ENCODE results near the gene SAPCD2.

Gene SAPCD2

DNA sequence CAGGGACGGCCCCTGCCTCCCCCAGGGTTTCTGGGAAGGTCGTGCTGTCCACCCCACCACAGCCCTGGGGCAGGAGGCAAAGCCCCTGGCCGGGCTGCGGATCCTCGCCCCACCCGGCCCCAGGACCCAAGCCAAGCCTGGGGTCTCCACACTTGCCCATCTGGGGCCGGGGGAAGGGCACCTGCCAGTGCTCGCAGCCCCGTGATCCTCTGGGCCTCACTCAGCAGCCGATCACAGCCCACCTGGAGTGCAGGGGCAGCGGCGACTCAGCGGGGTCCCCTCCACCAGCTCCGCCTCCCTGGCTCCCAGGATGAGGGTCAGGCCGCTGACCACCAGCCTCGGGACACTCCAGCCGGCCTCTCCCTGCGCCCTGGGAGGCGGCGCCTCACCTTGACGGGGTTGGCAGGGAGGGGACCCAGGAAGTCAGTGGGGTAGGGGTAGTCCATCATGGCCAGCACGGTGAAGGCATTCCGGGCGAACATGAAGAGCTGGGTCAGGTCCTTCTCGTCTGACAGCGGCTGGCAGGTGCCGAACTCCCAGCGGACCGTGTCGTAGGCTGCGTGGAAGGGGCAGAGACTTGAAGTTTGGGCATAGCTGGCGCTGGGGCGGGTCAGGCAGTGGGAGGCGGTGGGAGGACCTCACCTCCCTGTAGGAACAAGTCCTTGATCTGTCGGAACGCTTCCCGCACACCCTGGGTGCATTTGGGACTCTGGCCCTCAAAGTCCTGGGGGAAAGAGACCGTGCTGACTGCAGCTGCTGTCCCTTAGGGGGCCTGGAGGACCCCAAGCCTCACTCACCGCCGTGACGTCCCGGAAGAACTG is 42.4 kb upstream of the SAPCD2 start:
- Histone ChIP-seq H3K27me3 (ENCODE audit: insufficient read depth, poor library complexity, severe bottlenecking) (no peaks in the 10 kb centered on the region), H3K36me3 (ENCODE audit: low read depth) (peaks cover 16% of the 10 kb centered on the region; the same call in 1 of the 2 replicates), H3K4me3 (ENCODE audit: severe bottlenecking) (no peak overlapping the region), H3K9me3 (ENCODE audit: severe bottlenecking) (no peaks in the 10 kb centered on the region), H3K4me1 (ENCODE audit: insufficient read depth, poor library complexity, severe bottlenecking) (no peaks in the 10 kb centered on the region), H3K27ac (ENCODE audit: poor library complexity, severe bottlenecking) (no peak overlapping the region)
- DNase-seq (ENCODE audit: low spot score): no peak
- no peak for ATAC-seq (ENCODE audit: low read depth)
- TF ChIP-seq, protein P1, sequence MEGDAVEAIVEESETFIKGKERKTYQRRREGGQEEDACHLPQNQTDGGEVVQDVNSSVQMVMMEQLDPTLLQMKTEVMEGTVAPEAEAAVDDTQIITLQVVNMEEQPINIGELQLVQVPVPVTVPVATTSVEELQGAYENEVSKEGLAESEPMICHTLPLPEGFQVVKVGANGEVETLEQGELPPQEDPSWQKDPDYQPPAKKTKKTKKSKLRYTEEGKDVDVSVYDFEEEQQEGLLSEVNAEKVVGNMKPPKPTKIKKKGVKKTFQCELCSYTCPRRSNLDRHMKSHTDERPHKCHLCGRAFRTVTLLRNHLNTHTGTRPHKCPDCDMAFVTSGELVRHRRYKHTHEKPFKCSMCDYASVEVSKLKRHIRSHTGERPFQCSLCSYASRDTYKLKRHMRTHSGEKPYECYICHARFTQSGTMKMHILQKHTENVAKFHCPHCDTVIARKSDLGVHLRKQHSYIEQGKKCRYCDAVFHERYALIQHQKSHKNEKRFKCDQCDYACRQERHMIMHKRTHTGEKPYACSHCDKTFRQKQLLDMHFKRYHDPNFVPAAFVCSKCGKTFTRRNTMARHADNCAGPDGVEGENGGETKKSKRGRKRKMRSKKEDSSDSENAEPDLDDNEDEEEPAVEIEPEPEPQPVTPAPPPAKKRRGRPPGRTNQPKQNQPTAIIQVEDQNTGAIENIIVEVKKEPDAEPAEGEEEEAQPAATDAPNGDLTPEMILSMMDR (IDR thresholded peaks at IDR 0.05; ENCODE audit: poor library complexity, severe bottlenecking): no peak

DNA sequence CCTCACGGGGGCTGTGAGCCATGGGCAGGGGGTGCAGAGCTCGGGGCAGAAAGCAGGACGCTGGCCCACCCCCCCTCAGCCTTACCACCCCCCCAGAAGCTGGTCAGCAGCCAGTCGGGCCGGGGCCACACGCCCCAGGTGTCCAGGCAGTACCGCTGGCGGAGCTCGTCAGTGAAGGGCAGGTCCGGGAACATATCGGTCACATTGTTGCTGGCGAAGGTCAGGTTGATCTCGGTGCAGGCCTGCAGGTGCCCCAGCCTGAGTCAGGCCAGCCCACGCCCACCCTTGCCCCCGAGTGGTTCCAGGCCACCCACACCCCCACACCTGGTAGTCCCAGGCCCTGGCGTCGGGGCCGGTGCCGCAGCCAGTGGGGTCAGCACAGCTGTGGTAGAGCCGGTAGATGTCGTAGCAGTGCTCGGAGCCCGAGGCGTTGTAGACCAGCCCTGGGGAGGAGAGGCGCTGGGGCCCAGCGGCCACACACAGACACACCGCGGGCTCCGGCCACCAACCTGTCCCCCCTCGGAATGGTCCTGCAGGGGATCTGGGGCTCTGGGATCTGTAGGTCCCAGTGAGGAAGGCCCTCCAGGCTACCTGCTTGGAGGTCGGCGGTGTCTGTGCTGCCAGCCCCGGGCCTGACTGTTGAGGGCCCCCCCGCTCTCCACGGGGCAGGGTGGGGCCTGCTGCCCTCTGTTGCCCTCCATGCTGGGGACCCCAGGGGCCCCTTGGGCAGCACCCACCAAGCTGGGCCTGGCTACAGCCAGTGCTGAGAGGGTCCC is 41.6 kb upstream of the SAPCD2 start:
- no peaks in the 10 kb centered on the region for H3K27me3 ChIP-seq (ENCODE audit: insufficient read depth, poor library complexity, severe bottlenecking)
- H3K27ac ChIP-seq (ENCODE audit: poor library complexity, severe bottlenecking): no peak overlapping the region
- no peak overlapping the region for H3K4me3 ChIP-seq (ENCODE audit: severe bottlenecking)
- H3K4me1 ChIP-seq (ENCODE audit: insufficient read depth, poor library complexity, severe bottlenecking): no peaks in the 10 kb centered on the region
- no peak for DNase-seq (ENCODE audit: low spot score)
- no peak for ATAC-seq (ENCODE audit: low read depth)
- TF ChIP-seq, protein P1 (IDR thresholded peaks at IDR 0.05; ENCODE audit: poor library complexity, severe bottlenecking): no peak
- H3K9me3 ChIP-seq (ENCODE audit: severe bottlenecking): no peaks in the 10 kb centered on the region
- H3K36me3 ChIP-seq (ENCODE audit: low read depth): peaks cover 22% of the 10 kb centered on the region; the same call in 1 of the 2 replicates

DNA sequence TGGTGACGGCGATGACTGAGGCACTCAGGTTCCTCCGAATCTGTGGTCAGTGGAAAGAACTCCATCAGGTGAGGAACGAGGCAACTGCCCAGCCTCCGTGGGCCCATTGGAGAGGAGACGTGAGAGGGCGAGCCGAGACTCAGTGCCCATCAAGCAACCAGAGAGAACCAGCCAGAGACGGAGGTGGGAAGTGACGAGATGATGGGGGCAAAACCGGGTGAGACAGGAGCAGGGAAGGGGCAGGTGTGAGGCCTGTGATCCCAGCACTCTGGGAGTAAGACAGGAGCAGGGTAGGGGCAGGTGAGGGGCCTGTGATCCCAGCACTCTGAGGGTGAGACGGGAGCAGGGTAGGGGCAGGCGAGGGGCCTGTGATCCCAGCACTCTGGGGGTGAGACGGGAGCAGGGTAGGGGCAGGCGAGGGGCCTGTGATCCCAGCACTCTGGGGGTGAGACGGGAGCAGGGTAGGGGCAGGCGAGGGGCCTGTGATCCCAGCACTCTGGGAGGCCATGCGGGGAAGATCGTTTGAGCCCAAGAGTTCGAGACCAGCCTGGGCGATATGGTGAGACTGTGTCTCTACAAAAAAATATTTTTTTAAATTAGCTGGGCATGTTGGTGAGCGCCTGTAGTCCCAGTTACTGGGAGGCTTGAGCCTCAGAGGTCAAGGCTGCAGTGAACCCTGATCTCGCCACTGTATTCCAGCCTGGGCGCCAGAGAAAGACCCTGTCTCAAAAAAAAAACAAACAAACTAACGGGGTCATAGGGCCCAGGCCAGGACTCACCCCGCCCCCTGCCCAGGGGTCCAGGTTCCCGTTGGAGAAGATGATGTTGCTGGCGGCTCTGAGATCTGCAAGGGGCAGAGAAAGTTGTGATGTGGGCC is 40.8 kb upstream of the SAPCD2 start:
- TF ChIP-seq, protein P1 (IDR thresholded peaks at IDR 0.05; ENCODE audit: poor library complexity, severe bottlenecking): no peak
- no peaks in the 10 kb centered on the region for H3K27me3 ChIP-seq (ENCODE audit: insufficient read depth, poor library complexity, severe bottlenecking)
- H3K9me3 ChIP-seq (ENCODE audit: severe bottlenecking): no peaks in the 10 kb centered on the region
- ATAC-seq (ENCODE audit: low read depth): no peak
- H3K4me3 ChIP-seq (ENCODE audit: severe bottlenecking): no peak overlapping the region
- no peaks in the 10 kb centered on the region for H3K4me1 ChIP-seq (ENCODE audit: insufficient read depth, poor library complexity, severe bottlenecking)
- no peak overlapping the region for H3K27ac ChIP-seq (ENCODE audit: poor library complexity, severe bottlenecking)
- peaks cover 22% of the 10 kb centered on the region; the same call in 1 of the 2 replicates for H3K36me3 ChIP-seq (ENCODE audit: low read depth)
- DNase-seq (ENCODE audit: low spot score): no peak

DNA sequence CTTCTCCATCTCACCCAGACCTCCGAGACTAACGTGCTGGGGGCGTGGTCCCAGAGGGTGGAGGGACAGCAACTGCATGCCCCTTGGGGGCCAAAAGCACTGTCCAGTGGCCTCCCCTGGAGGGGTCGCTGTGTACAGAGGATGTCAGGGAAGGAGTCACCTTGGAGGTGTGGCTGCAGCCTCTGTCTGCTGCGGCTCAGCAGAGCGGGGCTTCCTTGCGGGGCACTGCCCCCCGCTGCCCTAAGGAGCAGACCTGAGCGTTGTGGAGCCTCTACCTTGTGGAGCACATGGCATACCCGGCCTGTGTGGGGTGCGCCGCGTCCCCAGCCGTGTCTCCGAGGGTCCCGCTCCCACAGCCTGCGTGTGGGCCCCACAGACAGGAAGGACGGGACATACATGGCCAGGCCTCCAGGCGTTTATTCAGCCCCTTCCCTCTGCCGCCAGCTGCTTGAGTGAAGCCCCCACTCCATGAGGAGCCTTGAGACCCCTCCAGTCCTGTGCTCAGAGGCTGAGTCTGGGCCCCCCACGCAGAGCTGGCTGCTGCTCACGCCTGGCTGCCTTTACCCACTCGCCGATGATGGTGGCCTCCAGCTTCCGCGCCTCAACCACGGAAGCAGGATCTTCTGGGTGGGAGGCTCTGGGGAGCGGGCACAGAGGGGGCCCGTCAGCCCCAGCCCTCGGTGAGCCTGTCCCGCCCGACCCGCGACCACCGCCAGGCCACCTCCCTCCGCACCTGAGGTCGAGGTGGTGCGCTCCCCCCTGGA is 40.0 kb upstream of the SAPCD2 start:
- TF ChIP-seq, protein P1 (IDR thresholded peaks at IDR 0.05; ENCODE audit: poor library complexity, severe bottlenecking): no peak
- Histone ChIP-seq H3K9me3 (ENCODE audit: severe bottlenecking) (no peaks in the 10 kb centered on the region), H3K36me3 (ENCODE audit: low read depth) (peaks cover 27% of the 10 kb centered on the region), H3K4me1 (ENCODE audit: insufficient read depth, poor library complexity, severe bottlenecking) (no peaks in the 10 kb centered on the region), H3K4me3 (ENCODE audit: severe bottlenecking) (no peak overlapping the region), H3K27me3 (ENCODE audit: insufficient read depth, poor library complexity, severe bottlenecking) (no peaks in the 10 kb centered on the region), H3K27ac (ENCODE audit: poor library complexity, severe bottlenecking) (no peak overlapping the region)
- ATAC-seq (ENCODE audit: low read depth) (no peak), DNase-seq (ENCODE audit: low spot score) (no peak)
